ENCODE measurements around the gene PLSCR1.

The PLSCR1 gene, protein sequence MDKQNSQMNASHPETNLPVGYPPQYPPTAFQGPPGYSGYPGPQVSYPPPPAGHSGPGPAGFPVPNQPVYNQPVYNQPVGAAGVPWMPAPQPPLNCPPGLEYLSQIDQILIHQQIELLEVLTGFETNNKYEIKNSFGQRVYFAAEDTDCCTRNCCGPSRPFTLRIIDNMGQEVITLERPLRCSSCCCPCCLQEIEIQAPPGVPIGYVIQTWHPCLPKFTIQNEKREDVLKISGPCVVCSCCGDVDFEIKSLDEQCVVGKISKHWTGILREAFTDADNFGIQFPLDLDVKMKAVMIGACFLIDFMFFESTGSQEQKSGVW

DNA sequence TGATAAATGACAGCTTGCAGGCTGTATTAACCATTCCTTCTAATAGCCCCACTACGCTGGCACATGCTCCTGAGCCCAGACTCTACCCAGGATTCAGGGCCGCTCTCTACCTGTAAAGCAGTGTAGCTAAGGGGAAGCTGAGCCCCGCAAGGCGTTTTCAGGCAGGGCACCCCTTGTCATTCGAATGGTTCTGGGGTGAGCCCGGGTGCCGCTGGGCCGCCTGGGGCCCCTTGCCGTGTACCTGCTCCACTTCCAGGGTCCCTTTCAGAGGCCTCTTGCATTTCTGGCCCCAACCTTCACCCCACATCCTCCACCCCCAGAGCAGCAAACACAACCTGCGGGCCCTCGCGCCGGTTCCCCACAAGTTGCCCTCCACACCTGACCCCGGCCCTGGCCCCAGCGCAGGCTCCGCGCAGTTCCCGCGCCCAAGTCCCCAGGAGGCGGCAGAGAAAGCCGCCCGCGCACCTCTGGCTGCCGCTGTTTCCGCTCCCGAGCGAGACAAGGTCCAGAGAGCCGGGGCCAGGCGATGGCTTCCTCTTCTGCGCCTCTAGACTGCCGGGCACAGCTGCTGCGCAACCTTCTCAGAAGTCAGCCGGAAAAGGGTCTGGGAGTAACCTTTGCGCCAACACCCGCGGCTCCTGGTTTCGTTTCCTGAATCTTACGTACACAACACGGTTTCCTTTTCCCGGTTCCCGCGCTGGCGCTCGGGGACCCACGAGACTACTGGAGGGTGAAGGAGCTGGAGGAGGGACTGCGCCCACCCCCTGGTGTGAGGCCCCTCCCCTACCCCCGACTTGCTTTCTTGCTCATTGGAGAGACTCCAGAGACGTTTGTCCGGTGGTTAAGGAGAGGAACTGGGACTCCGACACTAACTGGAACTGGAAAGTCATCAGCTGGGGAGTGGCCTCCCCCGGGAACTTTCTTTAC, at the start of gene PLSCR1:
Gene PLSCR1 (minus strand): TSS at position 606 of the 927 bp plus-strand sequence. CDS start 8,055 bp downstream, outside the sequence.
- peak; percentile 98 for DNase-seq

DNA sequence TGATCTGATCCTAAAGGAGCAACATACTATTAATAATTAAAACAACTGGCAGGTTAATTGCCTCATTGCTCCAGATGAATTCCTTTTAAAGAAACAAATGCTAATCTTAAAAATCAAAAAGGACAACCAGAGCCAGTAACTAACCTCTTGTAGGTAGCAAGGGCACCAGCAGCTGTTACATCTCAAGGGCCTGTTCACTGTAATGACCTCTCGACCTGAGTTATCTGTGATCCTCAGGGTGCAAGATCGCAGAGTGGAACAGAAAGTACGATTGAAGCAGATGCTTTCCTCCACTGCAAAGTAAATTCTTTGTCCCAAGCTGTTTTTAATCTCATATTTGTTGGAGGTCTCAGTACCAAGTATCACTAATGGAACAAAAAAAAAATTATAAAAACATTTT, 49.4 kb upstream of the PLSCR1 start:
- DNase-seq, result no peak

DNA sequence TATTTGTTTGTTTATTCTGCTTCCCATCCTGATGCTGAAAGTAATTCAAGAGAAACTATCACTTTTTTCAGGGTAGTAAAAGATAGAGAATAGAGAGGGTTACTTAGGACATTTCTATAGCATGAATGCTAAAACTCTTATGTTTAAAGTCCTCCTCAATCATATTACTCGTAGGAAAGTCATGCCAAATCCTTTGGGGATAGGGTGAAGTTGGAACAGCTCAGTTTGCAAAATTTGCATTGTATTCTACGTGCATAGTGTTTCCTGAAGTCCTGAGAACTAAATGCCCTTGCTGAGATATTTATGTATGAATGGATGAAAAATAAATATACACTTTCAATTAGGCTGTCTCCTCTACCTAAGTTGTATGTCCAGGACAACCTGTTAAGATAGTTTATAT, 46.1 kb upstream of the PLSCR1 start:
- no peak for DNase-seq

DNA sequence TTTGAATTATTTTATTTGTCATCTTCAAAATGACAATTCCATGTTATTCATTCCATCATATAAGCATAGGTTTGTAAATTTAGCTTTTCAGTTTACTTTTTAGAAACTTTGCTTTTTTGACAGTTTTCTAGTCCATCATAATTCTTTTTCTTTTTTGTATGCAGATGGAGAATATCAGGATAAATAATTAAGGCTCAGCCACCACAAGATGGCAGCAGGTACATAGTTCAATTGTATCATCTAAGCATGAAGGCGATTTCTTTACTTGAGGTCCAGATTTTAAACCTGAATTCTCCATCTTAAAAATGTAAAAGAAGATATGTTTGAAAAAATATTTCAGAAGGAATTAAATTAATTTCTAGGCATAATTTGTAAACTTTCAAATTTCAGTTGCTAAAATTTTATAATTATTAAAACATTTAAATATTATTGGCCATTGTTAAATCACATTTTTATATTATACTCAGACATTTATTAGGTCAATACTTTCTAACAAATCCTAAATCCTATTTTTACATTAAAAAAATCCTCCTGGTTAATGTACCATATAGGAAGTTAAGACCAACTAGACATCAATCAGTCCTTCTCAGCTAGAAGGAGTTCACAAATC, 45.6 kb upstream of the PLSCR1 start:
- peak in 1 of 2 experiments; percentile 55 for DNase-seq

DNA sequence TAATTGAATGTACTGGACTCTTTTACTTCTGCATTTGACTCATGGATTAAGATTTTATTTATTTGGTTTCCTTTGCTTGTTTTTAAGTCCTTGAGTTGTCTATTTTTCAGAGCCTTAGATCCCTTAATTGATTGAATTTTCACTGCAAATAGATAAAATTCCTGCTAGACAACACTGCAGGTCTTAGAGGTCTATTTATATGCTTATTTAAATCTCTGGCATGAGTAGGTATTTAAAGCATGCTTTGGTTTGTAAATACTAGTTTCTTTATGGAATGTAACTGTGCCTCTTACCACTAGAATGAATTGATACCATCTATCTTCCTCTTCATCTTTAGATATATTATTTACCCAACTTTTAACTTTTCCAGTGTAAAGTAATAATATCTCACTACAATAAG, 40.7 kb upstream of the PLSCR1 start:
- no peak for DNase-seq

DNA sequence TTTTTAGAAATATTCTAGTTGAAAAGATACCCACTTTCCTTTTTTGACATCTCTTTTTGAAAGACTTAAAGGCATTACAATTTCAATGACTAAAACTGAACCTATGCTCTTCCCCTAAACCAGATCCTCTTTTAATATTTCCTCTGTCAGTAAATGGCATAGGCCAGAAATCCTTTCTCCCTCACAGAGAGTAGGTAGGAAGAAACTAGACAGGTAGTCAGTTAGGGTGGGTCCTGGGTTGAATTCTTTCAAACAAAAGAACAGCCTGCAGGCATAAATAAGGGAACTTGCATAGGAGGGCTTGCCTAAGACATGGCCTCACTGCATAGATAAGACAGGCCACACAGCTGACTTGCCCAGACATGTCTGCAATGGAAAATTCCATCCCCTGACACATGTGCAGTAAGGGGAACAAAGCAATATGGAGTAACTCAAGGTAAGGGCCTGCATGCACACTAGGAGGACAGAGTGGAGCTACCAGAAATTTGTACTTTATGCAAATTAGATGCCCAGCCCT, 37.6 kb upstream of the PLSCR1 start:
- DNase-seq, result no peak

DNA sequence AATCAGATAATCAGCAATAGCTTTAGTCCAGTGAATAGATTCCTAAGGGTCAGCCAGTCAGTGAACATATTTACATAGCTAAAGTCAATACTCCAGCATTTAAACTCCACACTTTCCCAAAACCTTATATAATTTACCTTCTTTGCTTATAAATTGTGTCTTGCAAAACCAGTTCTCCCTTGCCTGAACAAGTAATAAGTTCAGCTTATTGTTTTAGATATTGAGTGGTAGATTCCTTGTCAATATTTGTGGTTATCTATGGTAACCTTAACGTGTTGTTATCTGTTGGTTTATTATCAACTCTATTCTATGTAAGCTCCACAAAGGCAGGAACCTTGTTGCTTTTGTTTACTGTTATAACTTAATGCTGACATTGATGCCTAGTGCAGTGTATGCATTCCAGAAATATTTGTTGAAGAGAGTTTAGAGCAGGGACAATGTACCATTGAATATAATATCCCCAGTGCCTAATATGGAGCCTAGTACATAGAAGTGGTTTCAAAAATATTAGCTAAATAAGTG, 36.7 kb upstream of the PLSCR1 start:
- DNase-seq, result no peak

DNA sequence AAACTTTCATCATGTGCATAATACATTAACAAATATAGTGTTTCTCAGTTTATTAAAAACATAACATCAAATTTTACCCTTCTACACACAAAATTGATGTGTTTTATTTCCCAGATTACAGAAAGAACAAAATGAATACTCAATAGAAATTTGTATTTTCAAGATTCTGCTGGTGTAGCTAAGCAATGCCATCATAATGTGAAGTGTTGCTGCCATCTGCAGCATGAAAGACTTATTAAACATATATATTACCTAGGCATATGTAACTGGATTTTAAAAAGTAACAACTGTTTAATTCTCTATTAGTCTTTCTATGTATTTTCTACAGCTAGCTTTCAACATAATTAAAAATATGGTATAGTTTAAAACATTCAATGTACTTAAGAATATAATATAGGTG, 33.3 kb upstream of the PLSCR1 start:
- peak in 1 of 2 experiments; percentile 53 for DNase-seq

DNA sequence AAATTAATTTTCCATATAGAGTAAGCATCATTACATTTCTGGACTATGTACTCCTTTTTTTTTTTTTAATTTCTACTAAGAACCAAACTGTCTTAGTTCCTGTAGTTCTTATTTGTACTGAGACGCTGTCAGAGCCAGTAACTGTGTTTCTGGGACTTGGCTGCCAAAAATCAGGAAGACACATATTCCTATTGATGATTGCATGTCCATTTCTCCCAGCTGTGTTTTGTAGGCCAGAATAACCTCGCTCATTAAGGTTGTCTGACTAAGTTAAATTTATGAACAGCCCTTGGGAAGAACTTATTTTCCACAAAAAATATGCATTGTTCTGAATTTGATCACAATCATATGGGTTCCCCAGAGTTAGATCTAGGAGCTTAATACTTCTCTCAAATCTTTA, 31.2 kb upstream of the PLSCR1 start:
- no peak for DNase-seq

DNA sequence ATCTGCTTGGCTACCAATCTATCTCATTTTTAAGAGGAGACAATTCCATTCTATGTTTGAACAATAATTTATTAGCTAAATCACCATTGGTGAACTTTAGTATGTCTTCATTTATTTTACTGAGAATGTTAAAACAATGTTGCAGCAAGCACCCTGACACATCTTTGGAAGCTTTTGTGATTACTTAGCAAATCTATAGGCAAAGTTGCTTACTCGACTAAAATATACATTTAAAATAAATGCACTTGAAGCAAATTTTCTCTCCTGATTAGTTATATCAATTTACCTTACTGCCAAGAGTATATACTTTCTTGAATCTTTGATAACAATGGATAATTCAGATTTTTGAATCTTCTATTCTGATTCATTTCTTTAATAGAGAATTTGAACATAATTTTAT, 29.8 kb upstream of the PLSCR1 start:
- no peak for DNase-seq

DNA sequence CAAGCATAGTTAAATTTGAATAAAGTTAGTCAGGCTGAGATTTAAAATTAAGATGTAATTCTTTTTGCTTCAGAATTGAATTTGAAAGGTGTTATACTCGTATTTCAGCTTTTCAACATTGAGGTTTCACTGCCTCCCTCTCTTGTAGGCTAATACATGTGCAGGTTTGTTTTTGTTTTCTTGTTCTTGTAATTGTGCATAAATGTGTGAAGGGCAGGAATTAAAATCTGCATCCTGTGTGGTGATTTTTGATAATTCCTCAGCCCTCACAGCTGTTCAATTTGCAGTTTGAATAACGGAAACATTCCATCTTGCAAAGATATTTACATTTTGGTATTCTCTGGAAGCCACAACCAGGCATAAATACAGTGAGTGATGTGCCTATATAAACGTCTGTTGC, 24.9 kb upstream of the PLSCR1 start:
- DNase-seq, result no peak

DNA sequence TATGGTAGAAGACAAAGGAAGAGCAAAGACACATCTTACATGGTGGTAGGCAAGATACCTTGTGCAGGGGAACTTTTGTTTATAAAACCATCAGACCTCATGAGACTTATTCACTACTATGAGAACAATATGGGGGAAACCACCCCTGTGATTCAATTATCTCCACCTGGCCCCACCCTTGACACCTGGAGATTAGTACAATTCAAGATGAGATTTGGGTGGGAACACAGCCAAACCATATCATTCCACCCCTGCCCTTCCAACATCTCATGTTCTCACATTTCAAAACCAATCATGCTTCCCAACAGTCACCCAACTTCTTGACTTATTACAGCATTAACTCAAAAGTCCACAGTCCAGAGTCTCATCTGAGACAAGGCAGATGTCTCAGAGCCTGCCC, 21.7 kb upstream of the PLSCR1 start:
- DNase-seq, result no peak

DNA sequence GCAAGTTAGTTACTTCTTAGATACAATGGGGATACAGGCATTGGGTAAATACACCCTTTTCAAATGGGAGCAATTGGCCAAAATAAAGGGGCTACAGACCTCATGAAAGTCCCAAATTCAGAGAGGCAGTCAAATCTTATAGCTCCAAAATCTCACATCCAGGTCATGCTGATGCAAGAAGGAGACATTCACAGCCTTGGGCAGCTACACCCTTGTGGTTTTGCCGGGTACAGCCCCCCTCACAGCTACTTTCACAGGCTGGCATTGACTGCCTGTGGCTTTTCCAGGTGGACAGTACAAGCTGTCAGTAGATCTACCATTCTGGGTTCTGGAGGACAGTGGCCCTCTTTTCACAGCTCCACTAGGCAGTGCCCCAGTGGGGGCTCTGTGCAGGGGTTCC, 17.5 kb upstream of the PLSCR1 start:
- no peak for DNase-seq

DNA sequence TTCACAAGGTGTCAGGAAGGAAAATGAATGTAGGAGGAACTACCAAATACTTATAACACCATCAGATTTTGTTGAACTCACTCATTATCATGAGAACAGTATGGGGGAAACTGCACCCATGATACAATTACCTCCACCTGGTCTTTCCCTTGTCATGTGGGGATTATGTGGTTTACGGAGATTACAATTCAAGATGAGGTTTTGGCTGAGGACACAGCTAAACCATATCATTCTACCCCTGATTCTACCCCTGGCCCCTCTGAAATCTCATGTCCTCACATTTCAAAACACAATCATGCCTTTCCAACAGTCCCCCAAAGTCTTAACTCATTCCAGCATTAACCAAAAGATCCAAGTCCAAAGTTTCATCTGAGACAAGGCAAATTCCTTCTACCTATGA, 17.1 kb upstream of the PLSCR1 start:
- DNase-seq, result no peak

DNA sequence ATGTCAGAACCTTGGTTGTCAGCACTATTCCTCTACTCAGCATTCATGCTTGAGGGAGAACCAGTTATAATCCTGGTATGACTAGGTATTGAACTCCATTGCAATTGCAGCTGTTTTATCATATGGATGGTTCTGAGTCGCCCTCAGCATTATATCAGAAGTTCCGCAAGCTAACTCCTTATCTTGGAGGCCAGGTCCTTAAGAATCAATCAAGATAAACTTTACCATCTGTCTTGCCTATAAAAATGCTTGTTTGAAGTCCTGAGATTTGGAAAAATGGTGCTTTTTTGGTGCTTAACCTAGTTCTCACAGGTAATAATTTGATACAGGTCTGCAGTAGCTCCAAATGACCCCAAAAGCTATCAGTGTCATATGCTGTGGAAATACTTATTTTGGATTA, 16.3 kb upstream of the PLSCR1 start:
- no peak for DNase-seq

DNA sequence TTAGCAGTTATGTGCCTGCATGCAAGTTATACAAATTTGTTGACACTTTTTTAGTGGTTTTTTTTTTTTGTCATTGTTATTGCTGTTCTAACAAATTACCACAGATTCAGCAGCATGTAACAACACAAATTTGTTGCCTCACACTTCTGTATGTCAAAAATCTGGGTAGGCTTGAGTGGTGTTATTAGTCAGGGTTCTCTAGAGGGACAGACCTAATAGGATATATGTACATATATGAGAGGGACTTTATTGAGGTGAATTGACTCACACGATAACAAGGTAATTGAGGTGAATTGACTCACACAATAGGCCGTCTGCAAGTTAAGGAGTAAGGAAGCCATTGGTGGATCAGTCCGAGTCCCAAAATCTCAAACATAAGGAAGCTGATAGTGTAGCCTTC, 15.0 kb upstream of the PLSCR1 start:
- no peak for DNase-seq

DNA sequence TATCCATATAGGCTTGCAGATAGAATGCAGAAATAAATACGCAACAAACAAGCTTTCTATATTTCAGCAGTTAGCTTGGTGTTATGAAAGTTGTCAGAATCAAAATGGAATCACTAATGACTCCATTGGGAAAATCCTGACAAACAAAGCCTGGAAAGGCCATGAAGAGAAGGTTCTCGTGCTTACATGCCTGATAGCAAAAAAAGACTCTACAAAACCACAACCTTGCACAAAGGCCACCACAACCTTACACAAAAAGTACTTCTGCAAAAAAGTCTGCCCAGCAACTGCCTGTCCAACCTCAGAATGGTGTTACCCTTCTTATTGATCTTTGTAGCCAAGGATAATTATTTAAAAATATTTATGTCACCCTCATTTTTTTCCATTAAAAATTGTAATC, 14.4 kb upstream of the PLSCR1 start:
- no peak for DNase-seq

DNA sequence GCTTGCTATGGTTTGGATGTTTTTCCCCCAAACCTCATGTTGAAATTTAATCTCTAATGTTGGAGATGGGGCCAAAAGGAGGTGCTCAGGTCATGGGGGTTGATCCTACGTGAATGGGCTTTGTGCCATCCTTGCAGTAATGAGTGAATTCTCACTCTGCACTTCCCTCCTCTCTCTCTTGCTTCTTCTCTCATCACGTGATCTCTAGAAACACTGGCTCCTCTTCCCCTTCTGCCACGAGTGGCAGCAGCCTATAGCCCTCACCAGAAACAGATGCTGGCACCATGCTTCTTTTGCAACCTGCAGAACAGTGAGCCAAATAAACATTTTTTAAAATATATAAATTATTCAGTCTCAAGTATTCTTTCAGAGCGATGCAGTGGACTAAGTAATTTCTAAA, 13.3 kb upstream of the PLSCR1 start:
- DNase-seq, result no peak

DNA sequence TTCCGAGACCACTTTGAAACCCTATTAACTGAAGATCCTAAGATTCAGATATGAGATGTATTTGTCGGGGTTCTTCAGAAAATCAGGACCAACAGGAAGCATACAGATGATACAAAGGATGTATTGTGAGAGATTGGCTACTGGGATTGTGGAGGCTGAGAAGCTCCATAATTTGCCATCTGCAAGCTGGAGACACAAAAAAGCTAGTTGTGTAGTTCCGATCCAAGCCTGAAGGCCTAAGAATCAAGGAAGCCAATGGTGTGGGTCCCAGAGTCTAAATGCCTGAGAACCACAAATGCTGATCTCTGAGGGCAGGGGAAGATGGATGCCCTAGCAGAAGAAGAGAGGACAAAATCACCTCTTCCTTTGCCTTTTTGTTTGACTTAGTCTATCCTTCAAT, 10.9 kb upstream of the PLSCR1 start:
- DNase-seq, result no peak

DNA sequence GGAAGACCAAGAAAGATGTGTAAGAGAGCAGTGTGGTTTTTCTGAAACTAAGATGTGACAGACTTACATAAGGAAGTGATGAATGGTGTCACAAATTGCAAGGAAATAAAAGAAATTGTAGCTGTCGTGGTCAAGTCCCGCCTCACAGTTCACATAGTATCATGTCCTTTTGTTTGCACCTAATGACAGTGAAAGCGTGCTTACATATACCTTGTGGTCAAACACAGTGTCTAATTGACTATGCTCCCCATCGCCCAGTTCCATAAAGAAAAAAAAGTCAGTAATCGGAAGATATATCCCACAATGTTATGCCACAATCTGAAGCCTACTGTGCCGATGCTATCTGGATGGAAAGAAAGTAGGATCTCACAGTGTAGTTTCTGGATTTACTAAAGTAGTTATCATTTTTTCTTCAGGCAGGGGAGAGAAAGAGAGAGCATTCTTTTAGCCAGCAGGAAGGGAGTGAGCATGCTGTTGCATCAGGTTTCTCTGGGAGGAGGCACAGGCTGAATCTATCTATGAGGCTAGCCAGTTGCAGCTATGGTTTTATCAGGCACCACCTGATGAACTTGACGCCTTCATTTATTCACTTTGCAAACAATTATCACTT, 9.8 kb upstream of the PLSCR1 start:
- DNase-seq, result no peak

DNA sequence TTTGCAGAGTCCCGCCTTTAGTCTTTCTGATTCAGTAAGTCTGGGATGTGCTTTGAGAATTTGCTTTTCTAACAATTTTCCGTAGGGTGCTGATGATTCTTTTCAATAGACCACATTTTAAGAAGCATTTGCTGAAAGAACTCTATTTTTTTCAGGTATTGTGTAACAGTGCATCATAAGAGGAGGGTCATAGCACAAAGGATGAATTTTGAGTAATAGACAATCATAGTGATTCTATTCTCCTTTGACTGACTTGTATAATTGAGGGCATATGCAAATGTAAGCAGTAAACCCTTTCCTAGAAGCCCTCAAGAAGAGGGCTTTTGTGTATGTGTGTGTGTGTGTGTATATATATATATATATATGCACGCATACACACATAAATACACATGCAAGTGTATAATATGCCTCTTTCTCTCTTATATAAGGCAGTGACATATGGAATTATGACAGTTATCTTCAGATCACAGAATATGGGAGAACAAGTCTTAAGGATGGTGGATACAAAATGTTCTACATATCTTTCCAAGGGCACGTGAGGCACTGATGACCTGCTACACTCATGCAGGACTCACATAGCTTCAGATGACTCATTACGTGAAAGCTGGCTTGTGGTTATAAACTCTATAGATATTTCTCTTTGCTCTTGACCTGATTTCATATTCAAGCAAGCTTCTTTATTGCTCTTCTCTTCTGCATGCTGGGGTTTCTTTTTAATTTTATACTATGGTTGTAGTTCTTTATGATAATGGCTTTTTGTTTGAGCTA, 6.5 kb upstream of the PLSCR1 start:
- peak in 1 of 2 experiments; percentile 31 for DNase-seq

DNA sequence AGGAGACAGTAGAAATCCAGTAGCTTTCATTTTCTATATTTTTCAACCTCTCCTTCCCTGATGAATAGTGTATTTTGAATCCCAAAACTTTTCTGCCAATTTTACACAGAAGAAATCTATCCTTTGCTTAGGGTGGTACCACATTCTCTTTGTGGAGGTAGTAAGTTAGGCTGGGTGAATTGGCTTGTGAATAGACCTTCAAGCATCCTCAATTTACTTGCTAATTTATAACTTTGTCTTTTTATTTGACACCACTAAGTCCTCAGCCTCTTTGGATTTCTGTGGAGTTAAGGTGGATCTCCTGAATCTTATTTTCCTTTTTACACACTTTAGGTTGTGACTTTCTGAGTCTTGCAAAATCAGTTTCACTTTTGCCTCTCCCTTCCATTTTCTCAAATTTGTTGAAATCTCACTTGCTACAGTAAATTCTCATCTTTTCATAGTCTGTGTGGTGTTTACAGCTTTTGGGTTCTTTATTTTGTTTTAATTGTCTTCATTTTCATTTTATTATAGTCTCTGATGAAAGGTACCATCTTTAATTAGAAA, 5.7 kb upstream of the PLSCR1 start:
- DNase-seq, result no peak

Data from SW 1271 (cell line).